ENCODE data around the gene PAK4.

GRCh38 chr19:39146091-39146490, 20.5 kb downstream of the PAK4 start:
- no peak for TF ChIP-seq POLR2A (IDR thresholded peaks at IDR 0.05; ENCODE audit: low read length)
- no peak for TF ChIP-seq GATA1 (IDR thresholded peaks at IDR 0.05; ENCODE audit: low read depth, low read length)
